Measurements from ENCODE around the gene NUDT16L1.

Gene NUDT16L1

GRCh38 chr16:4681471-4682083, 11.8 kb upstream of the NUDT16L1 start:
- in situ Hi-C loops (cut with MboI; ENCODE audit: low sequenced_read_pairs) = no loop called here

- in situ Hi-C loops (cut with MboI; ENCODE audit: low sequenced_read_pairs) = no loop called here
Measured at GRCh38 chr16:4682084-4682591, 11.2 kb upstream of the NUDT16L1 start.

- in situ Hi-C loops (cut with MboI; ENCODE audit: low sequenced_read_pairs) = no loop called here
Measured at GRCh38 chr16:4682616-4683254, 10.6 kb upstream of the NUDT16L1 start.

GRCh38 chr16:4683255-4684057, 9.9 kb upstream of the NUDT16L1 start:
- in situ Hi-C loops (cut with MboI; ENCODE audit: low sequenced_read_pairs) = no loop called here

GRCh38 chr16:4684058-4684715, 9.2 kb upstream of the NUDT16L1 start:
- in situ Hi-C loops (cut with MboI; ENCODE audit: low sequenced_read_pairs) = no loop called here

GRCh38 chr16:4684763-4685162, 8.6 kb upstream of the NUDT16L1 start:
- in situ Hi-C loops (cut with MboI; ENCODE audit: low sequenced_read_pairs) = no loop called here

- in situ Hi-C loops (cut with MboI; ENCODE audit: low sequenced_read_pairs) = no loop called here
Measured at GRCh38 chr16:4685292-4685691, 8.1 kb upstream of the NUDT16L1 start.

GRCh38 chr16:4685776-4686496, 7.4 kb upstream of the NUDT16L1 start:
- in situ Hi-C loops (cut with MboI; ENCODE audit: low sequenced_read_pairs) = no loop called here

- in situ Hi-C loops (cut with MboI; ENCODE audit: low sequenced_read_pairs) = no loop called here
Measured at GRCh38 chr16:4686497-4687210, 6.7 kb upstream of the NUDT16L1 start.

GRCh38 chr16:4687416-4687815, 5.9 kb upstream of the NUDT16L1 start:
- in situ Hi-C loops (cut with MboI; ENCODE audit: low sequenced_read_pairs) = no loop called here

- in situ Hi-C loops (cut with MboI; ENCODE audit: low sequenced_read_pairs) = no loop called here
Measured at GRCh38 chr16:4687946-4688673, 5.3 kb upstream of the NUDT16L1 start.

GRCh38 chr16:4688674-4689045, 4.7 kb upstream of the NUDT16L1 start:
- in situ Hi-C loops (cut with MboI; ENCODE audit: low sequenced_read_pairs) = no loop called here

GRCh38 chr16:4689091-4689671, 4.2 kb upstream of the NUDT16L1 start:
- in situ Hi-C loops (cut with MboI; ENCODE audit: low sequenced_read_pairs) = no loop called here

- in situ Hi-C loops (cut with MboI; ENCODE audit: low sequenced_read_pairs) = no loop called here
Measured at GRCh38 chr16:4689864-4690704, 3.3 kb upstream of the NUDT16L1 start.

- in situ Hi-C loops (cut with MboI; ENCODE audit: low sequenced_read_pairs) = no loop called here
Measured at GRCh38 chr16:4690946-4691665, 2.3 kb upstream of the NUDT16L1 start.

GRCh38 chr16:4691666-4692412, 1.5 kb upstream of the NUDT16L1 start:
- in situ Hi-C loops (cut with MboI; ENCODE audit: low sequenced_read_pairs) = no loop called here

Data from HL-60/S4 (cell line).